GM21529 (cell line): Measurements from ENCODE around the gene DHRS7B.
"Not testable (repeated sequence)": the region's sequence is repeated elsewhere in the genome, so short reads cannot be mapped to it uniquely, and the experiment has no call there.

Experiments used
- ATAC-seq: cut with Tn5 transposase; IDR thresholded peaks from one replicate; pipeline ENCODE4 v1.9.1; 2021; ENCODE audit not compliant: unreplicated experiment

Gene DHRS7B

DNA sequence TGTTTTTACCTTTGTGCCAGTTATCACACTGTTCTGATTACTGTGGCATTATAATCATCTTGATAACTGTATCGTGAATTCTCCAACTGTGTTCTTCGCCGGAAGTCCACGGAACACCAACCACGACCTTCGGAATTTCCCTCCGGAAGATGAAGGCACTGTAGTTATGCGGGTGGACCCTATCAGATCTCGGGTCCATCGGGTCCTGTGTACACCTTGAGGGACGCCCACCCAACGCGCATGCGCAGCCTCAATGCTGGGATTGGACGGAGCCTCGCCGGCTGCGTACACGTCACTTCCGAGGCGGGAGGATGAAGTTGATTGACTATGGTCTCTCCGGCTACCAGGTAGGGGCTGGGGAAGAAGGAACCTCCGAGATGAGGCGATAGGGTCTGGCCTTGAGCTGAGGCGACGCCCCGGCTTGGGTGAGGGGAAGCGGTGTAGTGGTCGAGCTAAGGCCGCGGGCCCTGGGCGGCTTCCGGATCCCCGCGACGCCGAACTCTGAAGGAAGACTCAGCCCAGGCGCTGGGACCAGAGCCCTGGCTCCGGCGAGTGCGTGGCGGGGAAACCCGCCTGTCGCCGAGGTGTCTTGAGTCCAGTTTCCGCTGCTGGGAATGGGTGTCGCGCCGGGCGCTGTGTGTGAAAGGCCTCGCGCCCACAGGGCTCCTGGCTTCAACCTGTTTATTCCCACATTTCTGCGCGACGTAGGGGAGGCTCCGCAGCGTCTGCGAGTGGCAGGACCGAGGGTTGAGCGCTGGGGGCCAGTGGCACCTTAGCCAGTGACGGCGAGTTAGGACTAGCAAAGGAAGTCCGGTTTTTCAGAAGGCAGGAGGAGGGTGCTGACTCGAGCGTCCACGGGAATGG, at the start of gene DHRS7B:
DHRS7B (plus strand) TSS at position 320 of the 864 bp plus-strand sequence; CDS start at position 328, 8 bp downstream.
- ATAC-seq: peak; percentile 95

- no peak for ATAC-seq
These were observed 49.5 kb upstream of the DHRS7B start for GRCh38 chr17:21077281-21077680.

GRCh38 chr17:21078016-21078780, 48.6 kb upstream of the DHRS7B start:
- ATAC-seq: no peak

DNA sequence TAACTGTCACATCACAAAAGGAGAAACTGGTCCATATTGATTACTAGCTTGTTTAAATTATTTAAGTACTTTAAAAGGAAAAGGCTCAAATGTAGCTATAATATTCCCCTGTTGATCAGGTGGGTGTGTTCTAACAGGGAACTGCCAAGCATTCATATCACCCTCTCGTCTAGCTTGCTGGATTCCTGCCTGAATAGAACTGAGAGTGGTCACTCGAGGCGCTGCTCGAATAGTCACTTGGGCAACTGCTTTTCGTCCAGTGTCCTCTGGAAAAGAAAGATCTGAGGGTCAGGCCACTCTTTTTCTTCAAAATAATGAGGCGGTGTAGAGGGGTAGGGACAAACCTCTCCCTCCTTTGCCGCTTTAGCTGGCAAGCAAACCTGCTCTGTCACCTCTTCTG, 47.6 kb upstream of the DHRS7B start:
- no peak for ATAC-seq

GRCh38 chr17:21082001-21082436, 44.7 kb upstream of the DHRS7B start:
- ATAC-seq: no peak

DNA sequence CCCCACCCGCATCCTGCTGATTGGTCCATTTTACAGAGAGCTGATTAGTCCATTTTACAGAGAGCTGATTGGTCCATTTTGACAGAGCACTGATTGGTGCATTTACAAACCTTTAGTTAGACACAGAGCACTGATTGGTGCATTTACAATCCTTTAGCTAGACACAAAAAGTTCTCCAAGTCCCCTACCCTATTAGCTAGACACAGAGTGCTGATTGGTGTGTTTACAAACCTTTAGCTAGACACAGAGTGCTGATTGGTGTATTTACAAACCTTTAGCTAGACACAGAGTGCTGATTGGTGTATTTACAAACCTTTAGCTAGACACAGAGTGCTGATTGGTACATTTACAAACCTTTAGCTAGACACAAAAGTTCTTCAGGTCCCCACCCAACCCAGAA, 41.5 kb upstream of the DHRS7B start:
- ATAC-seq: not testable (repeated sequence)

- no peak for ATAC-seq
These were observed 41.1 kb upstream of the DHRS7B start for GRCh38 chr17:21085707-21086106.

DNA sequence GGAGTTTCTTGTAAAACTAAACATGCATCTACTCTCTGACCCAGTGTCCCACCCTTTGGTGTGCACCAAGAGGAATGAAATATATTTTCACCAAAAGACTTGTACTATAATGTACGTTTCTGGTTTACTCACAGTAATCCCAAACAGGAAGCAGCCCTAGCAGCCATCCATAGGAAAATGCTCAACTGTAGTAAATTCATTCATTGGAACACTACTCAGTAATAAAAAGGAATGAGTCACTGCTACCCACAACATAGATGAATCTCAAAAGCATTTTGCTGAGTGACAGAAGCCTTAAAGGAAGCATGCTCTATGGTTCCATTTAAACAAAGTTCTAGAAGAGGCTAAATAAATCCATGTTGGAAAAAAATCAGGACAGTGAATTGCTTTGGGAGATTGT, 37.6 kb upstream of the DHRS7B start:
- no peak for ATAC-seq

DNA sequence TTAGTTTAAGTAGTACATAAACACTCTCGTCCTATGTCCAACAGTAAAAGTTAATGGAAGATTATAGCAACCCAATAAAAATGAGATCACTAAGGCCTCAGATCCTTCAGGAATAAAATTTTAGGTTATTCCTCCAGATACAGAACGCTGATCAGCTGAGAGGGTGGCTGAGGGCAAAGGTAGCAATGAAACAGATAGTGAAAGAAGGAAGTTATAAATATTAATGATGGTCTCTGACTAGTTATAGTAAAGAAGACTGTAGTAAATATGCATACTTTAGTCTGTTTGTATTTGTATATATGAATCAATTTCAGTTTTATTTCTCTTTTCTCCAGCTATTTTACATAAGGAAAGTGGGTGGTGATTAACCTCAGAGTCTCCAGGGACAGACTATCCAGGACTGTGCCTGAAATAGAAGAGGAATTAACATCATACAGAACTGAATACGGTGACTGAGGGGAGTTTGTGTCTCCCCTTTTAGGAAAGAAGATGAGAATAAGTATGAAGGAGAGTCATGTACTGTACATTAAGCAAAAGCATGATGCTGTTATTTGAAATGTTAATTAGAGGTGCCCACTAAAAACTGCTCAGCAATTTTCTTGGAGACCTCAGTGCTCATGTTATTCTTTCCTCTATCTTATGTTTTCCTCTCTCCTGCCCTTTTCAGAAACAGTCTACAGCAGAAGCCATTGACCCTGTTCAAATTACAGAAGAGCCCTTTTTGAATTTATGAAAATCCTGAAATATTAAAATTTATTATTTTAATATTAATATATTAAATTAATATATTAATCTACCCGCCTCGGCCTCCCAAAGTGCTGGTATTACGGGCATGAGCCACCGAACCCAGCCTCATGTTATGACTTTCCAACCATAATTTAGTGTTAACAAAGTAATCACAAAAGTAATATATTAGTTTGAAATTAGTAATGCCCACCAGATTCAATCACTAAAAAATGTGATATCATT, 36.5 kb upstream of the DHRS7B start:
- ATAC-seq: no peak

DNA sequence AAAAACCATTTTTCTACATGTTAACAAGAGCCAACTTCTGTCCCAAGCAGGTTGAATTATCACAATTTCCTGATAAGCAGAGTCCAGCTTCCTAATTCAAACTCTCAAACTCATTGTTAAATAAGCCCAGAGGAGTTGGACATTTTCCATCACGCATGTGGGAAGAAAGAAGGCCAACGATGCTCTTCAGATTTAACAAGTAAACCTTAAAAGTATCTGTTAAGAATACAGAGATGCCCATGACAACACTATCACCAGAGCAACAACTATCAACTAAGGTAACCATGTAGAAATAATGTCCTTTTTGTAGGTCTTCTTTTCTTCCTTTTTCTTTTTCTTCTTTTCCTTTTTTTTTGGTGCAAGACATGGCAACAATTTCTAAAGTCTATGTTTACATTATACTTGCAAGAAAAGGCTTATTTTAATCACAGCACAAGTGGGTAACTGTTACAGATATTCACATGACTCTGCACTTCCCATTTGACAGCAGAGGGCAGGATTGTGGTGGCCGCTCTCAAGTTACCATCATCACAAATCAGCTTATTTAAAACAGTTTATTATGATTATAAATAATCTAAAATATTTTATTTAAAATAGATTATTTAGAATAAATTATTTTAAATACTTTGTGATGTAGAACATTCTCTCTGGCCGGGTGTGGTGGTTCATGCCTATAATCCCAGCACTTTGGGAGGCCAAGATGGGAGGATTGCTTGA, 35.7 kb upstream of the DHRS7B start:
- no peak for ATAC-seq

GRCh38 chr17:21094298-21094704, 32.5 kb upstream of the DHRS7B start:
- no peak for ATAC-seq

DNA sequence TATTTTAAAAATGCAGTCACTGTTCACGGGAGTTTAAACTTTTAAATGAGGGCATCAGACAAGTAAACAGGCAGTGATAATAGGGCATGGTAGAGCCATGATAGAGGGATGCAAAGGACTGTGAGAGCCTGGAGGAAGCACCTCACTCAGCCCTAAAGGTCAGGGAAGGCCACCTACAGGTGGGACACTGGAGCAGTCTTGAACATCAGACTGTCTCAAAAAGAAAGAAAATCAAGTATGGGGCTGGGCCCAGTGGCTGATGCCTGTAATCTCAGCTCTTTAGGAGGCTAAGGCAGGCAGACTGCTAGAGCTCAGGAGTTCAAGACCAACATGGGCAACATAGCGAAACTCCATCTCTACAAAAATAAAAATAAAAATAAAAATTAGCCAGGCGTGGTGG, 31.0 kb upstream of the DHRS7B start:
- ATAC-seq: no peak

- ATAC-seq: no peak
These were observed 29.9 kb upstream of the DHRS7B start for GRCh38 chr17:21096874-21097273.

DNA sequence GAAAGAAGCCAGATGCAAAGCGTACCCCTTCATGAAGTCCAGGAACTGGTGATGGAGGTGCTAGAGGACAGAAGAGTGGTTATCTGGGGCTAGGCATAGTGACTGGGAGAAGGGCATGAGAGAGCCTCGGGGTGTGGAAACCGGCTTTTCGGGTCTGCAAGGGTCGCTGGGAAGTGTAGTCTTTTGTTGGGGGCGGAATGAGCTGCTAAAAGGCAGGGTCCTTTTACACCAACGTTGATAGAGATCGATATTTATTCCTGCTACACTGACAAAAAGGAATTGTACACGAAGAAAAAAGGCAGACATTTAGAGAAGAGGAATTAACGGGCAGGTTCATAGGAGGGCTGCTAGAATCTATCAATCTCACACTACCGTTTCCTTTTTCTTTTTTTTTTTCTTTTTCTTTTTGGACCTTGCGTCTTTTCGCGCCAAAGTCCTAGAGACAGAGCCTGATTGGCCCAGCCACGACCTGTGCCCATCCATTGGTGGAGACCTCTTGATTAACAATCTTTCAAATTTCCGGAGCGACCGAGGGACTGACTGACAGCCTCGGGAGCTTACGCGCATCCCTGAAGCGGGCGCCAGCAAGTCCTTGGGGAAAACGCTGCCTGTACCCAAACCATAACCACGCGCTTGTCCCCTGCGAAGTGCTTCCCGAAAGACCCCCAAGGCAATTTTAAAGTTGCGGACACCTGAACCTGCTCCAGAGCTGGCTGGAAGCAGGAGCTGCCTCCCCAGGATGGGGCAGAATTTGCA, 27.7 kb upstream of the DHRS7B start:
- peak; percentile 91 for ATAC-seq

GRCh38 chr17:21100636-21101035, 26.1 kb upstream of the DHRS7B start:
- ATAC-seq: no peak

- ATAC-seq: no peak
These were observed 22.2 kb upstream of the DHRS7B start for GRCh38 chr17:21104608-21105007.

- ATAC-seq: no peak
These were observed 21.5 kb upstream of the DHRS7B start for GRCh38 chr17:21105064-21105894.

DNA sequence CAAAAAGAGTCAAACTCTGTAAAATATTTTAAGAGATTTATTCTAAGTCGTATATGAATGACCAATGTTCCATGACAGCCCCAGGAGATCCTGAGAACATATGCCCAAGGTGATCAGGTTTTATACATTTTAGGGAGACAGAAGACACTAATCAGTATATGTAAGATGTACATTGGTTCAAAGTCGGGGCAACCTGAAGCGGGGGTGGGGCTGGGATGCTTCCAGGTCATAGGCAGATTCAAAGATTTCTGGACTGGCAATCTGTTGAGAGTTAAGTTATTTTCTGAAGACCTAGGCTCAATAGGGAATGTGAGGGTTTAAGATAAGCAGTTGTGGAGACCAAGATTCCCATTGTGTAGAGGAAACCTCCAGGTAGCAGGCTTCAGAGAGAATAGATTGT, 20.4 kb upstream of the DHRS7B start:
- no peak for ATAC-seq
